GM12878 (cell line): ENCODE measurements around the gene NEXMIF. TPM values are rescaled to one million over a fixed set of nuclear protein-coding genes. Genes with fewer than 3 reads are reported as not detected.

Experiments
- EGR1 ChIP-seq, 2 experiments: IDR thresholded peaks; 1 replicate in 1 of 2; 2 replicates in 1 of 2; pipeline ENCODE4 v1.6.1; 2011 to 2012; ENCODE audit warnings: low read depth in 2 of 2, low read length in 2 of 2, borderline replicate concordance in 1 of 2, mild to moderate bottlenecking in 1 of 2, moderate library complexity in 1 of 2
- ETV6 ChIP-seq, 2 experiments: fragments of 450-650 bp in 1 of 2; IDR thresholded peaks in 1 of 2; conservative IDR thresholded peaks in 1 of 2; 2 replicates each; pipeline ENCODE4 v1.6.1; 2014; ENCODE audit warnings: antibody characterized with exemption in 1 of 2, borderline replicate concordance in 1 of 2, low read depth in 1 of 2, mild to moderate bottlenecking in 1 of 2, moderate library complexity in 1 of 2
- EZH2 ChIP-seq: IDR thresholded peaks from 2 replicates; pipeline ENCODE4 v1.6.1; 2012; ENCODE audit warnings: low read depth, mild to moderate bottlenecking, control low read depth, inconsistent platforms, low read length, borderline replicate concordance; ENCODE audit not compliant: control insufficient read depth
- FOXK2 ChIP-seq: fragments of 450-650 bp; IDR thresholded peaks from 2 replicates; pipeline ENCODE4 v1.6.1; 2017; ENCODE audit warnings: mild to moderate bottlenecking, moderate library complexity
- IKZF2 ChIP-seq, 2 experiments: fragments of 450-650 bp; IDR thresholded peaks; 2 replicates each; pipeline ENCODE4 v1.6.1; 2017; ENCODE audit warnings: mild to moderate bottlenecking in 2 of 2, moderate library complexity in 2 of 2
- KDM1A ChIP-seq: fragments of 200-600 bp; sonication (generic); IDR thresholded peaks from 2 replicates; pipeline ENCODE4 v1.6.1; 2016; ENCODE audit warnings: borderline replicate concordance
- MTA3 ChIP-seq: IDR thresholded peaks from 2 replicates; pipeline ENCODE4 v1.6.1; 2012; ENCODE audit warnings: low read length, inconsistent platforms, borderline replicate concordance
- NFIC ChIP-seq: IDR thresholded peaks from 2 replicates; pipeline ENCODE4 v1.6.1; 2012; ENCODE audit warnings: low read depth, mild to moderate bottlenecking, inconsistent platforms, low read length, moderate library complexity
- NFXL1 ChIP-seq: fragments of 450-650 bp; IDR thresholded peaks from 2 replicates; pipeline ENCODE4 v1.6.1; 2017; ENCODE audit warnings: antibody characterized with exemption, mild to moderate bottlenecking, borderline replicate concordance
- NR2C1 ChIP-seq: fragments of 450-650 bp; IDR thresholded peaks from 2 replicates; pipeline ENCODE4 v1.6.1; 2017; ENCODE audit warnings: antibody characterized with exemption, mild to moderate bottlenecking, moderate library complexity
- PAX8 ChIP-seq: fragments of 450-650 bp; IDR thresholded peaks from 2 replicates; pipeline ENCODE4 v1.6.1; 2017; ENCODE audit warnings: mild to moderate bottlenecking, moderate library complexity
- POU2F2 ChIP-seq: IDR thresholded peaks from 3 replicates; pipeline ENCODE4 v1.6.1; 2011; ENCODE audit warnings: low read depth, mild to moderate bottlenecking, low read length, borderline replicate concordance
- RB1 ChIP-seq: fragments of 450-650 bp; formaldehyde crosslinking; IDR thresholded peaks from 2 replicates; pipeline ENCODE4 v1.6.1; 2017; ENCODE audit warnings: mild to moderate bottlenecking, borderline replicate concordance
- SREBF1 ChIP-seq: IDR thresholded peaks from 2 replicates; pipeline ENCODE4 v1.6.1; 2012; ENCODE audit warnings: mild to moderate bottlenecking, low read length
- STAT1 ChIP-seq: fragments of 450-650 bp; conservative IDR thresholded peaks from 2 replicates; pipeline ENCODE4 v1.6.1; 2014; ENCODE audit warnings: antibody characterized with exemption, mild to moderate bottlenecking
- TARDBP ChIP-seq: IDR thresholded peaks from 2 replicates; pipeline ENCODE4 v1.6.1; 2016; ENCODE audit warnings: borderline replicate concordance
- ZBED1 ChIP-seq: IDR thresholded peaks from 2 replicates; pipeline ENCODE4 v1.6.1; 2016; ENCODE audit warnings: borderline replicate concordance
- ZNF384 ChIP-seq: IDR thresholded peaks from 2 replicates; pipeline ENCODE4 v1.6.1; 2012; ENCODE audit warnings: low read depth, mild to moderate bottlenecking, low read length, improper control_type of control experiment, borderline replicate concordance
- ZNF622 ChIP-seq: fragments of 450-650 bp; IDR thresholded peaks from 2 replicates; pipeline ENCODE4 v1.6.1; 2017; ENCODE audit warnings: mild to moderate bottlenecking, inconsistent platforms
- polyA plus RNA-seq, 11 experiments: library from polyadenylated mRNA; depleted of rRNA in 4 of 11; unstranded in 6 of 11; stranded (reverse) in 5 of 11; fragments of >200 nt; fragmentation: Nextera tagmentation in 4 of 11; fragmentation: Illumina TruSeq in 1 of 11; extraction: Ambion mirVana in 4 of 11; extraction: Trizol in 1 of 11; gene quantifications; 1 replicate in 1 of 11; 2 replicates in 10 of 11; pipeline versions ENCODE4 v1.2.1 to v1.2.3, GENCODE V29; 2011 to 2016; ENCODE audit warnings: inconsistent platforms in 2 of 11, missing spikeins in 2 of 11, low read depth in 1 of 11
- total RNA-seq, 4 experiments: library from RNA; depleted of rRNA in 3 of 4; stranded (reverse); fragments of >200 nt in 3 of 4; fragmentation: Illumina TruSeq in 1 of 4; extraction: Trizol in 1 of 4; gene quantifications; 2 replicates each; pipeline versions ENCODE4 v1.2.1 to v1.2.3, GENCODE V29; 2013 to 2021
- TF ChIP-seq, protein P1 (sequence below): IDR thresholded peaks from 2 replicates; pipeline ENCODE4 v1.6.1; 2011; ENCODE audit warnings: borderline replicate concordance, low read depth, mild to moderate bottlenecking, moderate library complexity, mixed read lengths, low read length; ENCODE audit not compliant: insufficient read depth; ENCODE audit errors: extremely low read length
- TF ChIP-seq, protein P2 (sequence below): fragments of 450-650 bp; IDR thresholded peaks from 2 replicates; pipeline ENCODE4 v1.6.1; 2016; ENCODE audit warnings: mild to moderate bottlenecking, moderate library complexity, borderline replicate concordance
- TF ChIP-seq, protein P3 (sequence below): fragments of 450-650 bp; IDR thresholded peaks from 2 replicates; pipeline ENCODE4 v1.6.1; 2017; ENCODE audit warnings: borderline replicate concordance

NEXMIF gene
- total and polyA plus RNA-seq, 10 of the 15 experiments (the other 5 are each of a cell fraction or from before 2014, with no cell fraction given), result 0.75 to 10.4 (median 4.3) TPM

DNA sequence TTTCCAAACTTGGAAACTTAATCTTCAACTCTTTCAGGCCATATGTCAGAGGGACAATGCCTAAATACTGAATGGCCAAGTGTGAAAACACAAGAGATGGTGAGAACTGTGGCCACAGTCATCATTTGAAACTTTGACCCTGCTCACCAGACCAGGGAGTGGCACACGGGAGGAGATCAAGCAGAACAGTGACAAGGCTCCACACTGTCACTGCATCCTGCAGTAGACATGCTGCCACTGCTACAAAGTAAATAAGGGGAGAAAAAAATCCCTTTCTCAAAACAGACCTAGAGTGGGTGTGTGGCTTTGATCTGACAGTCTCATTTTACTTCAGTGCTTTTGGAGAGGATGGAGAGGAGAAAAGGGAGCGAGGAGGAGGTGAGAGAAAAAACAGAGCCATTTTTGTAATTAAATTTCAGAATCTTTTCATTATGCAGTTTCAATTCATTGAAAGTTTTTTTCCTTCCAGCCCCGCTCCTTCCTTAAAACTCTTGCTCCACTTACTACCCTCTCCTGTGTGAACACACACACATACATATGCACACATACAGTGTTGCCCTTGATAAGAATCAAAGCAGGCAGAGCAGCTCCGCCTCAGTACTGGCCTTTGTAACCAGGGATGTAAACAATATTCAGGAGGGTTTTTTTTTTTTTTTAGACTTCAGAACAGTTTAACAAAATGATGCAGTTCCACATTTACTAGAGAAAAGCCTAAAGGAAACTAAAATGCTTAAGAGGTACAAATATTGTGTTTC, 34.4 kb downstream of the NEXMIF start (continued):
- TF ChIP-seq NR2C1, result no peak
- no peak for TF ChIP-seq NFXL1
- peak; percentile 49; the same call in 1 of the 2 replicates for TF ChIP-seq MTA3
- no peak for TF ChIP-seq ETV6 (conservative IDR thresholded peaks at IDR 0.05 in 1 of 2, IDR thresholded peaks at IDR 0.05 in 1 of 2; ENCODE audit: borderline replicate concordance in 1 of 2, low read depth in 1 of 2)
- TF ChIP-seq NFIC, result peak; percentile 69; the same call in 1 of the 2 replicates
- peak; percentile 52 to 70; a peak in 2 of 4 replicates for TF ChIP-seq IKZF2 (IDR thresholded peaks at IDR 0.05)
- 0 out of 3 replicates have a peak, but pooled peaks of 1 of the 2 experiments have one; percentile 19 for TF ChIP-seq EGR1 (IDR thresholded peaks at IDR 0.05; ENCODE audit: borderline replicate concordance in 1 of 2, low read depth in 2 of 2, low read length in 2 of 2)
- peak; percentile 54 for TF ChIP-seq ZNF384
- TF ChIP-seq, protein P1, sequence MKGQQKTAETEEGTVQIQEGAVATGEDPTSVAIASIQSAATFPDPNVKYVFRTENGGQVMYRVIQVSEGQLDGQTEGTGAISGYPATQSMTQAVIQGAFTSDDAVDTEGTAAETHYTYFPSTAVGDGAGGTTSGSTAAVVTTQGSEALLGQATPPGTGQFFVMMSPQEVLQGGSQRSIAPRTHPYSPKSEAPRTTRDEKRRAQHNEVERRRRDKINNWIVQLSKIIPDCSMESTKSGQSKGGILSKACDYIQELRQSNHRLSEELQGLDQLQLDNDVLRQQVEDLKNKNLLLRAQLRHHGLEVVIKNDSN, result no peak
- TF ChIP-seq FOXK2, result no peak
- TF ChIP-seq EZH2, result no peak
- no peak for TF ChIP-seq RB1
- TF ChIP-seq ZNF622, result no peak
- TF ChIP-seq TARDBP, result no peak
- TF ChIP-seq ZBED1, result peak; percentile 73; the same call in 1 of the 2 replicates
- no peak for TF ChIP-seq KDM1A
- no peak for TF ChIP-seq STAT1
- TF ChIP-seq SREBF1, result no peak
- TF ChIP-seq, protein P2, sequence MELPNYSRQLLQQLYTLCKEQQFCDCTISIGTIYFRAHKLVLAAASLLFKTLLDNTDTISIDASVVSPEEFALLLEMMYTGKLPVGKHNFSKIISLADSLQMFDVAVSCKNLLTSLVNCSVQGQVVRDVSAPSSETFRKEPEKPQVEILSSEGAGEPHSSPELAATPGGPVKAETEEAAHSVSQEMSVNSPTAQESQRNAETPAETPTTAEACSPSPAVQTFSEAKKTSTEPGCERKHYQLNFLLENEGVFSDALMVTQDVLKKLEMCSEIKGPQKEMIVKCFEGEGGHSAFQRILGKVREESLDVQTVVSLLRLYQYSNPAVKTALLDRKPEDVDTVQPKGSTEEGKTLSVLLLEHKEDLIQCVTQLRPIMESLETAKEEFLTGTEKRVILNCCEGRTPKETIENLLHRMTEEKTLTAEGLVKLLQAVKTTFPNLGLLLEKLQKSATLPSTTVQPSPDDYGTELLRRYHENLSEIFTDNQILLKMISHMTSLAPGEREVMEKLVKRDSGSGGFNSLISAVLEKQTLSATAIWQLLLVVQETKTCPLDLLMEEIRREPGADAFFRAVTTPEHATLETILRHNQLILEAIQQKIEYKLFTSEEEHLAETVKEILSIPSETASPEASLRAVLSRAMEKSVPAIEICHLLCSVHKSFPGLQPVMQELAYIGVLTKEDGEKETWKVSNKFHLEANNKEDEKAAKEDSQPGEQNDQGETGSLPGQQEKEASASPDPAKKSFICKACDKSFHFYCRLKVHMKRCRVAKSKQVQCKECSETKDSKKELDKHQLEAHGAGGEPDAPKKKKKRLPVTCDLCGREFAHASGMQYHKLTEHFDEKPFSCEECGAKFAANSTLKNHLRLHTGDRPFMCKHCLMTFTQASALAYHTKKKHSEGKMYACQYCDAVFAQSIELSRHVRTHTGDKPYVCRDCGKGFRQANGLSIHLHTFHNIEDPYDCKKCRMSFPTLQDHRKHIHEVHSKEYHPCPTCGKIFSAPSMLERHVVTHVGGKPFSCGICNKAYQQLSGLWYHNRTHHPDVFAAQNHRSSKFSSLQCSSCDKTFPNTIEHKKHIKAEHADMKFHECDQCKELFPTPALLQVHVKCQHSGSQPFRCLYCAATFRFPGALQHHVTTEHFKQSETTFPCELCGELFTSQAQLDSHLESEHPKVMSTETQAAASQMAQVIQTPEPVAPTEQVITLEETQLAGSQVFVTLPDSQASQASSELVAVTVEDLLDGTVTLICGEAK, result no peak
- TF ChIP-seq, protein P3, sequence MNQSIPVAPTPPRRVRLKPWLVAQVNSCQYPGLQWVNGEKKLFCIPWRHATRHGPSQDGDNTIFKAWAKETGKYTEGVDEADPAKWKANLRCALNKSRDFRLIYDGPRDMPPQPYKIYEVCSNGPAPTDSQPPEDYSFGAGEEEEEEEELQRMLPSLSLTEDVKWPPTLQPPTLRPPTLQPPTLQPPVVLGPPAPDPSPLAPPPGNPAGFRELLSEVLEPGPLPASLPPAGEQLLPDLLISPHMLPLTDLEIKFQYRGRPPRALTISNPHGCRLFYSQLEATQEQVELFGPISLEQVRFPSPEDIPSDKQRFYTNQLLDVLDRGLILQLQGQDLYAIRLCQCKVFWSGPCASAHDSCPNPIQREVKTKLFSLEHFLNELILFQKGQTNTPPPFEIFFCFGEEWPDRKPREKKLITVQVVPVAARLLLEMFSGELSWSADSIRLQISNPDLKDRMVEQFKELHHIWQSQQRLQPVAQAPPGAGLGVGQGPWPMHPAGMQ, result no peak
- no peak for TF ChIP-seq PAX8
- TF ChIP-seq POU2F2, result no peak
